Measurements from ENCODE around the gene LANCL1.
"Not testable (repeated sequence)": the region's sequence is repeated elsewhere in the genome, so short reads cannot be mapped to it uniquely, and the experiment has no call there.

The LANCL1 gene

DNA sequence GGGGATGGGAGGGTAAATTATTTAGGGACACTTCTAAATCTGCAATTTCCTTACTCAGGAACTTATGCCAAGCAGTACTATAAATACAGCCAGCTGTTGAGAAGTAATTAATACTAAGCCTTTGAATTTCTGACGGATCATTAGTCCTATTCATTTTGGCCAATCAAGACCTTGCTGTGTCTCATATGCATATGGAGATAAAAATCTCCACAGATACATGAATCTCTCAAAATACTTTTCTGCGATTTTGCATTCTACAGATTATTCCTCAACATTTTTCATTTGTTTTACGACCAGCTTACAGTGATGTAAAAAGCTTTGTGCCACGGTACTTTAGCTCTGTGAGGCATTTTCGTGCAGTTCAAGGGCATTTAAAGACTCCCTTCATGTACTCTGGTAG, 16.7 kb downstream of the LANCL1 start:
- Histone ChIP-seq H3K36me3 (peaks cover 18% of the 10 kb centered on the region), H3K4me3 (ENCODE audit: low read depth in 1 of 2, low read length in 1 of 2) (no peak overlapping the region), H3K27me3 (no peaks in the 10 kb centered on the region), H3K4me1 (ENCODE audit: control insufficient read depth in 1 of 2, insufficient read depth in 1 of 2, low read depth in 1 of 2, low read length in 1 of 2) (no peaks in the 10 kb centered on the region), H3K9me3 (no peaks in the 10 kb centered on the region), H3K27ac (no peak overlapping the region)
- TF ChIP-seq, protein P1, sequence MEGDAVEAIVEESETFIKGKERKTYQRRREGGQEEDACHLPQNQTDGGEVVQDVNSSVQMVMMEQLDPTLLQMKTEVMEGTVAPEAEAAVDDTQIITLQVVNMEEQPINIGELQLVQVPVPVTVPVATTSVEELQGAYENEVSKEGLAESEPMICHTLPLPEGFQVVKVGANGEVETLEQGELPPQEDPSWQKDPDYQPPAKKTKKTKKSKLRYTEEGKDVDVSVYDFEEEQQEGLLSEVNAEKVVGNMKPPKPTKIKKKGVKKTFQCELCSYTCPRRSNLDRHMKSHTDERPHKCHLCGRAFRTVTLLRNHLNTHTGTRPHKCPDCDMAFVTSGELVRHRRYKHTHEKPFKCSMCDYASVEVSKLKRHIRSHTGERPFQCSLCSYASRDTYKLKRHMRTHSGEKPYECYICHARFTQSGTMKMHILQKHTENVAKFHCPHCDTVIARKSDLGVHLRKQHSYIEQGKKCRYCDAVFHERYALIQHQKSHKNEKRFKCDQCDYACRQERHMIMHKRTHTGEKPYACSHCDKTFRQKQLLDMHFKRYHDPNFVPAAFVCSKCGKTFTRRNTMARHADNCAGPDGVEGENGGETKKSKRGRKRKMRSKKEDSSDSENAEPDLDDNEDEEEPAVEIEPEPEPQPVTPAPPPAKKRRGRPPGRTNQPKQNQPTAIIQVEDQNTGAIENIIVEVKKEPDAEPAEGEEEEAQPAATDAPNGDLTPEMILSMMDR (IDR thresholded peaks at IDR 0.05), result no peak

DNA sequence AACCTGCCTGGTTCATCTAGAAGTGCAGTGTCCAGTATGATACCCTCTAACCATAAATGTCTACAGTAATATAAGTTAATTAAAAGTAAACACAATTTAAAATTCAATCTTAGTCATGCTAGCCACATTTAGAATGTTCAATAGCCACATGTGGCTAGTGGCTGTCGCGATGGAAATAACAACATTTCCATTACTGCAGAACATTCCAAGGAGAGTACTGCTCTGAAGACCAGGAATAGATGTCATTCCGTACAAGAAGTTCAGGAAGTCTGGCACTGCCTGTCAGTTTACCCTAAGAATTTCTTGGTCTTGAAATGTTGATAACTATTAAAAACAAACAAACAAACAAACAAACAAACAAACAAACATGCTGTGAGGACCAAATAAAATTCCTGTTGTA, 17.2 kb downstream of the LANCL1 start:
- Histone ChIP-seq H3K36me3 (peaks cover 23% of the 10 kb centered on the region), H3K4me3 (ENCODE audit: low read depth in 1 of 2, low read length in 1 of 2) (no peak overlapping the region), H3K27me3 (no peaks in the 10 kb centered on the region), H3K4me1 (ENCODE audit: control insufficient read depth in 1 of 2, insufficient read depth in 1 of 2, low read depth in 1 of 2, low read length in 1 of 2) (no peaks in the 10 kb centered on the region), H3K9me3 (no peaks in the 10 kb centered on the region), H3K27ac (no peak overlapping the region)
- TF ChIP-seq, protein P1 (IDR thresholded peaks at IDR 0.05), result no peak

DNA sequence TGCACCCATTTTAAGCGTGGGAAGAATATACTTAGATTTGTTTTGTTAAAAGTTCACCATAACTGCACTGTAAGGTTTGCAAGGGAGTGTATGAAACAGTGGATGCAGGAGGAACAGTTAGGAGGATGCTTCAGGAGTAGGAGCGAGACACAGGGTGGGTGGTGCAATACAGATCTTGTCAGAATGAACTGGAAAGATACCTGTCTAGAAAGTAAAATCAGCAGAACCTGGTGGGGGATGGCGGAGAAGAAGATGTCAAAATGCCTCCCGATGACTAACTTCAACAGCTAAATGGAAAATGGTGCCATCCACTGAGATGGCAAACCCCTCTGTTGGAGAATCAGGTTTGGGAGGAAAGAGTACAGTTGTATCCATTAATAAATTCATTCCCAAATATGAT, 18.2 kb downstream of the LANCL1 start:
- no peaks in the 10 kb centered on the region for H3K27me3 ChIP-seq
- no peaks in the 10 kb centered on the region for H3K9me3 ChIP-seq
- peaks cover 19% of the 10 kb centered on the region for H3K36me3 ChIP-seq
- H3K4me1 ChIP-seq (ENCODE audit: control insufficient read depth in 1 of 2, insufficient read depth in 1 of 2, low read depth in 1 of 2, low read length in 1 of 2), result no peaks in the 10 kb centered on the region
- TF ChIP-seq, protein P1 (IDR thresholded peaks at IDR 0.05), result no peak
- no peak overlapping the region for H3K4me3 ChIP-seq (ENCODE audit: low read depth in 1 of 2, low read length in 1 of 2)
- no peak overlapping the region for H3K27ac ChIP-seq

DNA sequence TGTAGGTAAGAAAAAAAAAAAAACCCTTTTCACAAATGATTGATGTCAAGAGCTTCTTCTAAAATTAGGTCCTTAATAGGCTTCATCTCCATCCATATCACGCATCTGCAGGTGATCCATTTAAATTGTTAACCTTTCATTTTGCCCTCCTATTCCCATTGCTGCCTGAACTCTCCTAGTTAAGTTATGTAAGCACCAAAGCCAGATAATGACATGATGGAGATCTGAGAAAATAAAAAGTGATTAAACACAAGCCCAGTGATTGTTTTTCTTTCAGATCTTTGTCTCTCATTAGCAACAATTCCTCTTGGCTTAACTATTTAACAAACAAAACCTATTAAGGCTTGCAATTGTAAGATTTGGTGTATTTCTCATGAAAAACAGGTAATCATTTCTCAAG, 20.0 kb downstream of the LANCL1 start:
- Histone ChIP-seq H3K36me3 (peaks cover 16% of the 10 kb centered on the region), H3K9me3 (no peaks in the 10 kb centered on the region), H3K27ac (no peak overlapping the region), H3K27me3 (no peaks in the 10 kb centered on the region), H3K4me3 (ENCODE audit: low read depth in 1 of 2, low read length in 1 of 2) (no peak overlapping the region), H3K4me1 (ENCODE audit: control insufficient read depth in 1 of 2, insufficient read depth in 1 of 2, low read depth in 1 of 2, low read length in 1 of 2) (no peaks in the 10 kb centered on the region)
- TF ChIP-seq, protein P1 (IDR thresholded peaks at IDR 0.05), result no peak

DNA sequence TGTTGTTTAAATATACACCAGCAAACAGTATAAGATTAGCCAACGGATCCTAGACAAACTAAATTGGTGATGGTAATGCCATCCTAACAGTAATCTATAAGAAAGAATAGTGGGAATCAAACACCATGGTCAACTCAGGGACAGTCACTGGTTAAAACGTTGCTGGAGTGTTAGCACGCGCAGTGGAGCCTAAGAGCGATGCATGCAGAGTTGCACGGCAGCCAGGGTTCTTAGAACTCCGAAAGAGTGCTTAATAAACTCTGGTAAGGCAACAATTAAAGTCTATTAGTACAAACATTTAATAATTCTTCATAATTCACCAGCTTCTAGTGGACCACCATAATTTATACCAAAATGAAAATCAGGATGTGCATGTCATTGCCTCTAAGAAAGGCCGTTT, 22.2 kb downstream of the LANCL1 start:
- Histone ChIP-seq H3K27ac (no peak overlapping the region), H3K36me3 (peaks cover 16% of the 10 kb centered on the region), H3K4me3 (ENCODE audit: low read depth in 1 of 2, low read length in 1 of 2) (no peak overlapping the region), H3K9me3 (no peaks in the 10 kb centered on the region), H3K27me3 (no peaks in the 10 kb centered on the region), H3K4me1 (ENCODE audit: control insufficient read depth in 1 of 2, insufficient read depth in 1 of 2, low read depth in 1 of 2, low read length in 1 of 2) (no peaks in the 10 kb centered on the region)
- TF ChIP-seq, protein P1 (IDR thresholded peaks at IDR 0.05), result no peak

DNA sequence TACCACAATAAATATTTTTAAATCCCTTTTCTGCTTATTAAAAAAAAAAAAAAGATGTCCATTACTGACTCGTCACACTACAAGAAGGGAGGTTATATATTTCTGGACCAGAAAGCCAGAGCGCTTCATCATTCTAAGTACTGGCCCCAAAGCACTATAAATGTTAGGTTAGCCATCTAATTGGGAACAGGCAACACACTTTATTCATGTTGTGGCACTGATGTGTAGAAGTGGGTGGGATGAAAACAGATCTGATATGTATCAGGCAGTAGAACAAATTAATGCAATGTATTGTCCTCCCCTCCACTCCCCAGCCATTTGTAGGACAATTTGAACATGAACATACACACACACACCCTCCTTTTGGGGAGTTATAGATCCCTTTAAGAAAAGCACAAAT, 24.4 kb downstream of the LANCL1 start:
- Histone ChIP-seq H3K4me3 (ENCODE audit: low read depth in 1 of 2, low read length in 1 of 2) (no peak overlapping the region), H3K4me1 (ENCODE audit: control insufficient read depth in 1 of 2, insufficient read depth in 1 of 2, low read depth in 1 of 2, low read length in 1 of 2) (no peaks in the 10 kb centered on the region), H3K36me3 (peaks cover 7% of the 10 kb centered on the region), H3K9me3 (no peaks in the 10 kb centered on the region), H3K27ac (no peak overlapping the region), H3K27me3 (no peaks in the 10 kb centered on the region)
- TF ChIP-seq, protein P1 (IDR thresholded peaks at IDR 0.05), result no peak

DNA sequence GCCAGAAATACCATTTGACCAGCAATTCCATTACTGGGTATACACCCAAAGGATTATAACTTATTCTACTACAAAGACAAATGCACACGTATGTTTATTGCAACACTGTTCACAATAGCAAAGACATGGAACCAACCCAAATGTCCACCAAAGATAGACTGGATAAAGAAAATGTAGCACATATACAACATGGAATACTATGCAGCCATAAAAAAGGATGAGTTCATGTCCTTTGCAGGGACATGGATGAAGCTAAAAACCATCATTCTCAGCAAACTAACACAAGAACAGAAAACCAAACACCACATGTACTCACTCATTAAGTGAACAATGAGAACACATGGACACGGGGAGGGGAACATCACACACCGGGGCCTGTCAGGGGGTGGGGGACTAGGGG, 25.6 kb downstream of the LANCL1 start:
- H3K36me3 ChIP-seq; H3K27ac ChIP-seq; H3K27me3 ChIP-seq; H3K4me3 ChIP-seq (ENCODE audit: low read depth in 1 of 2, low read length in 1 of 2); H3K4me1 ChIP-seq (ENCODE audit: control insufficient read depth in 1 of 2, insufficient read depth in 1 of 2, low read depth in 1 of 2, low read length in 1 of 2); H3K9me3 ChIP-seq: not testable (repeated sequence)

Data from neutrophil (primary cell).